ENCODE results near the gene ACTC1. TPM values are rescaled to one million over a fixed set of nuclear protein-coding genes. Genes with fewer than 3 reads are reported as not detected.

The ACTC1 gene
- total and polyA plus RNA-seq, 8 donors, result 1.8 to 9.5 (median 4.9) TPM; not detected in 1

DNA sequence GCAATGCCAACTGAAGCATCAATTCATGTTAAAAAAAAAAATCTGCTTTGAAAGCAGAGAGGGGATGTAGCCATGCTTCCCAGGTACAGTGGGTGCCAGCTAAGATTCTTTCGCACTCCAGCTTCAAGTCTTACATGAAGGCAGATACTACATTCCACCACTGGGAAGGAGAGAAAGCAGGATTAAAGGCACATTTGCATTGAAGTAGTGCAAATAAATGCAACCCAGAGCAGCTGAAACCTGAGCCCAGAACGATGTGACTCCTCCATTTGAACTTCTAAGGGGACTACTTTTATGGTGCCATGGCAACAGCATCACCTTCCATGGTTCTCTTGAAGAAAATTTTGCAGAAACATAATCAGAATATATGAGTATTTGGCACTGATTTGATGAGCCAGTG, 21.4 kb downstream of the ACTC1 start:
- H3K4me3 ChIP-seq, result no peak overlapping the region
- intact Hi-C loops (cut with DNase I; ENCODE audit: low total_unique reads), result no loop called here
- H3K4me1 ChIP-seq, result no peaks in the 10 kb centered on the region
- WGBS, 5 donors, result 28 to 43% (median 36%) methylated on average over 2 of the region's 2 CpGs
- no peaks in the 10 kb centered on the region for H3K36me3 ChIP-seq
- TF ChIP-seq EP300 (IDR thresholded peaks at IDR 0.05) (no peak), POLR2A (IDR thresholded peaks at IDR 0.05) (no peak), POLR2AphosphoS5 (IDR thresholded peaks at IDR 0.05) (no peak)
- TF ChIP-seq, protein P1, sequence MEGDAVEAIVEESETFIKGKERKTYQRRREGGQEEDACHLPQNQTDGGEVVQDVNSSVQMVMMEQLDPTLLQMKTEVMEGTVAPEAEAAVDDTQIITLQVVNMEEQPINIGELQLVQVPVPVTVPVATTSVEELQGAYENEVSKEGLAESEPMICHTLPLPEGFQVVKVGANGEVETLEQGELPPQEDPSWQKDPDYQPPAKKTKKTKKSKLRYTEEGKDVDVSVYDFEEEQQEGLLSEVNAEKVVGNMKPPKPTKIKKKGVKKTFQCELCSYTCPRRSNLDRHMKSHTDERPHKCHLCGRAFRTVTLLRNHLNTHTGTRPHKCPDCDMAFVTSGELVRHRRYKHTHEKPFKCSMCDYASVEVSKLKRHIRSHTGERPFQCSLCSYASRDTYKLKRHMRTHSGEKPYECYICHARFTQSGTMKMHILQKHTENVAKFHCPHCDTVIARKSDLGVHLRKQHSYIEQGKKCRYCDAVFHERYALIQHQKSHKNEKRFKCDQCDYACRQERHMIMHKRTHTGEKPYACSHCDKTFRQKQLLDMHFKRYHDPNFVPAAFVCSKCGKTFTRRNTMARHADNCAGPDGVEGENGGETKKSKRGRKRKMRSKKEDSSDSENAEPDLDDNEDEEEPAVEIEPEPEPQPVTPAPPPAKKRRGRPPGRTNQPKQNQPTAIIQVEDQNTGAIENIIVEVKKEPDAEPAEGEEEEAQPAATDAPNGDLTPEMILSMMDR (IDR thresholded peaks at IDR 0.05), result no peak
- no peak for DNase-seq
- peaks cover 0 to 3% (median 0%) of the 10 kb centered on the region in 3 donors for H3K27me3 ChIP-seq
- no peak overlapping the region for H3K27ac ChIP-seq
- H3K9me3 ChIP-seq, result no peaks in the 10 kb centered on the region

DNA sequence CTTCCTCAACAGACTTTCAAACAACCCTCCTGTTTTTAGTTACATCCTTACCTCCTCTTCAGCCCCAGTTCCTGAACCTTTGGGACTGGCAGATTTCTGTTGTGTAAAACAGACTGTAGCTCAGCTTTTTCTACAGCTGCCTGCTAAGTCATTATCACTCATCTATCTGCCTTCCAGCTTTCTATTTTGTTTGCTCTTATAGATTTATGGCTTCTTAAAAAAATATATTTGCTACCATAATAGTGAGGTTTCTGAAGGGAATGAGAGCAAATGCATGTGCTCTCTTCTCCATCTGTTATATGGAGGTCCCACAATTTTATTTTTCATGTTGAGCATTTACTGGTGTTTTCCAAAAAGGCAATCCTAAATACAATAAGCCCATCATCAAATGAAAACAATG, 22.3 kb downstream of the ACTC1 start:
- Histone ChIP-seq H3K36me3 (no peaks in the 10 kb centered on the region), H3K4me1 (no peaks in the 10 kb centered on the region), H3K27ac (no peak overlapping the region), H3K27me3 (peaks cover 0 to 3% (median 0%) of the 10 kb centered on the region in 3 donors), H3K9me3 (no peaks in the 10 kb centered on the region), H3K4me3 (no peak overlapping the region)
- no peak for DNase-seq
- TF ChIP-seq POLR2A (IDR thresholded peaks at IDR 0.05), result no peak
- TF ChIP-seq POLR2AphosphoS5 (IDR thresholded peaks at IDR 0.05), result no peak
- TF ChIP-seq EP300 (IDR thresholded peaks at IDR 0.05), result no peak
- TF ChIP-seq, protein P1 (IDR thresholded peaks at IDR 0.05), result no peak
- intact Hi-C loops (cut with DNase I; ENCODE audit: low total_unique reads), result no loop called here

DNA sequence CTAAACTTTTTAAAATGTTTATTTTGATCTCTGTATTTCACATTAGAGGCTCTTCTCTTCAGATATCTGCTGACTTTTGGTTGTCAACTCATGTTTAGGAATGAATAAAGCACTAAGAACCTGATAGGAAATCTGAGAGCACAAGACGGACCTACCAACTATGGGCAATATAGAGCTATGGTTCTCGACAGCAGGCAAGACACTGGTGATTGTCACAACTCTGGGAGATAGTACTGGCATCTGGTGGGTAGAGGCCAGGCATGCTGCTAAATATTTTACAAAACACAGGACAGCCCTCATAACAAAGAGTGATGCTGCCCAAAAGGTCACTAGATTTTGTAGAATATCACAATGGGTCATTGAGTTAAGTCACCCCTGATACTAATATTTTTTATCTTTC, 23.0 kb downstream of the ACTC1 start:
- DNase-seq, result no peak
- no peak overlapping the region for H3K4me3 ChIP-seq
- no peaks in the 10 kb centered on the region for H3K4me1 ChIP-seq
- no peak for TF ChIP-seq POLR2AphosphoS5 (IDR thresholded peaks at IDR 0.05)
- TF ChIP-seq, protein P1 (IDR thresholded peaks at IDR 0.05), result no peak
- no peak for TF ChIP-seq POLR2A (IDR thresholded peaks at IDR 0.05)
- no peak for TF ChIP-seq EP300 (IDR thresholded peaks at IDR 0.05)
- H3K27ac ChIP-seq, result no peak overlapping the region
- H3K9me3 ChIP-seq, result no peaks in the 10 kb centered on the region
- no peaks in the 10 kb centered on the region for H3K36me3 ChIP-seq
- H3K27me3 ChIP-seq, result peaks cover 0 to 3% (median 0%) of the 10 kb centered on the region in 3 donors
- intact Hi-C loops (cut with DNase I; ENCODE audit: low total_unique reads), result no loop called here
- WGBS, 5 donors, result 78 to 89% (median 86%) methylated on average over 2 of the region's 2 CpGs

DNA sequence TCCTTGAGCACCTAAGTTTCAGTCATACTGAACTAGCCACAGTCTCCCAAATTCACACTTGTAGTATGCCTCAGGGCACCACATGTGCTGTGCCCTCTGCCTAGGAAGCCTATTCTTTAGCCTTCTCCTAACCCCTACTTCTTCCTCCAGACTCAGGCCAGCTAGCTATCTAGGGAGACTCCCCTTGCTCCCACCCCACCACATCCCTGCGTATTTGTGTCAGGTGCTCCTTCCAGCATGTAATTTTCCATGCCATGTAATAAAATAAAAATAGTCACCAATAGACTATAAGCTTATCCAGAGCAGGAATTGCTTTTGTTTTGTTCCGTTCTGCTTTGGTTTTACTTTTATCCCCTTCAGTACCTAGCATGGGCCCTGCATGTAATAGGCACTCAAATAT, 25.6 kb downstream of the ACTC1 start:
- H3K9me3 ChIP-seq, result no peaks in the 10 kb centered on the region
- no peaks in the 10 kb centered on the region for H3K4me1 ChIP-seq
- intact Hi-C loops (cut with DNase I; ENCODE audit: low total_unique reads), result no loop called here
- no peaks in the 10 kb centered on the region for H3K36me3 ChIP-seq
- H3K27ac ChIP-seq, result no peak overlapping the region
- 78 to 91% (median 86%) methylated on average over 2 of the region's 2 CpGs for WGBS, 5 donors
- TF ChIP-seq, protein P1 (IDR thresholded peaks at IDR 0.05), result no peak
- TF ChIP-seq POLR2A (IDR thresholded peaks at IDR 0.05) (no peak), POLR2AphosphoS5 (IDR thresholded peaks at IDR 0.05) (no peak), EP300 (IDR thresholded peaks at IDR 0.05) (no peak)
- DNase-seq, result no peak
- H3K4me3 ChIP-seq, result no peak overlapping the region
- H3K27me3 ChIP-seq, result peaks cover 0 to 3% (median 0%) of the 10 kb centered on the region in 3 donors

Measured in stomach (tissue), 9 donors.